ENCODE results near the gene C5orf47.

C5orf47 gene, protein sequence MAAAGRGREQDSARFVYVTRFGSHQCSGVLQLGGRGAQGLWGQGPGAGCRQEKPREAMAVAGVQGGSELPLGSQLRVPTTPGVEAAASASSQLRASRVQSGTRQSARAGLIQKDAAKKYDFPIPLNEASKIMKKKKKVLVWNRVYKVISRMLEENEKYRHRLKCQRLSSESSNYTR

DNA sequence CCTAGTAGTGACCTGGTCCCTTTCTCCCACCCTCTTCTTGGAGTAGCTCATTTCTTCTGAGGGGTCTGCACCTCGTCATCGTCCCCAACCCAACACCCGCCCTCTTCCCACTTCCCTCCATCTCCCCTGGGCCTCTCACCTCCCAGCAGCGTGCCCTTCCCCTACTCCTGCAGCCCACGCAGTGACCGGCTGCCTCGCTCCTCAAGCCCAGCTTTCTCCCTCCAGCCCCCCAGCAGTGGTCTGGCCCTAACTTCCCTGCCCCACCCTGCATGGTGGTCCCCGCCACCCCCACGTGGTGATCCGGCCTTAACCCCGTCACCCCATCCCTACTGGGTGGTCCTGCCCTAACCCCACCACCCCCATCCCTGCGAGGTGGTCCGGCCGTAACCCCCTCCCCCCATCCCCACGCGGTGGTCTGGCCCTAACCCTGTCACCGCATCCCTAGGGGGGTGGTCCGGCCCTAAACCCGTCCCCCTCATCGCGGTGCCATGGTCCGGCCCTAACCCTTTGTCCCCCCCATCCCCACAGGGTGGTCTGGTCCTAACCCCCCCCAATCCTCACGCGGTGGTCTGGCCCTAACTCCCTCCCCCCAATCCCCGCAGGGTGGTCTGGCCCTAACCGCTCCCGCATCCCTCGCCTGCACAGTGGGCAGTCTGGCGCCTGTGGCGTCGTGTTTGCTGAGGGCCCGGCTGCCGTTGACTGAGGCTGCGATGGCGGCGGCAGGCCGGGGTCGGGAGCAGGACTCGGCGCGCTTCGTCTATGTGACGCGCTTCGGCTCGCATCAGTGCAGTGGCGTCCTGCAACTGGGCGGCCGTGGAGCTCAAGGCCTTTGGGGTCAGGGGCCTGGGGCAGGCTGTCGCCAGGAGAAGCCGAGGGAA is at the start of gene C5orf47:
C5orf47 (plus strand) TSS at position 617 of the 878 bp plus-strand sequence; CDS start at position 711, 94 bp downstream.
- no peak for DNase-seq

DNA sequence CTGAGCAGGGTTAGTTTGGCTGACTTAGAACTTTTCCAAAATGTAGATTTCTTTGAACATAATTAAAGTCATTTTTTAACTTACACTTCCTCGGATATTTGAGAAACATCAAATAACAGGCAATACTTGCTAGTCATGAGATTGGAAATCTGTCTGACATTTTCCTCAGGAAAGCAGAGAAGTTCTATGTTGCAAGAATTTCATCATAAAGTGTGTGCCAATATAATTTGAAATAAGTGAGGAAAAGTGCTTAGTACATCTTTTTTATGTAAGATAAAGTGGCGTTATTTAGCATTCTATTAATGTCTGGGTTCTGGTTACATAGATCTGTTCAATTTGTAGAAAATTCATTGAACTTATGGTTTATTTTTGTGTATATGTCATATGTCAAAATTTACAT is 48.7 kb upstream of the C5orf47 start:
- DNase-seq = no peak

DNA sequence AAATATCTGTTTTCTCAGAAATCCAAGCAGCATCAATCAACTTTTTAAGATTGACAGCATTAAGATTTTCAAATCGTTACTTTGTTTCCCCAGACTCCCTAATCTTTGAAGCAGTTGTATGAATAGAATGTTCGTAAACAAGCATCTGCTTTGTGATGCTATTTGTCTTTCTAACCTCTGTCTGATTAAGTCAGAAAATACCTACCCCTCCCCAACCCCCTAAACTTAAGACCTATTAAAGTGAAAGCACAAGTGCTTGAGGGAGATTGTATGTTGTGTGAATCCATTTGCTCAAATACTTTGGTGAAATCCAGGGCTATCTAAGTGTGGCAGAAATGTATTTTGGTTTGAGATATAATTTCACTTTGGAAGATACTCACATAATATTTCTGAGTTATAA is 47.9 kb upstream of the C5orf47 start:
- DNase-seq = no peak

DNA sequence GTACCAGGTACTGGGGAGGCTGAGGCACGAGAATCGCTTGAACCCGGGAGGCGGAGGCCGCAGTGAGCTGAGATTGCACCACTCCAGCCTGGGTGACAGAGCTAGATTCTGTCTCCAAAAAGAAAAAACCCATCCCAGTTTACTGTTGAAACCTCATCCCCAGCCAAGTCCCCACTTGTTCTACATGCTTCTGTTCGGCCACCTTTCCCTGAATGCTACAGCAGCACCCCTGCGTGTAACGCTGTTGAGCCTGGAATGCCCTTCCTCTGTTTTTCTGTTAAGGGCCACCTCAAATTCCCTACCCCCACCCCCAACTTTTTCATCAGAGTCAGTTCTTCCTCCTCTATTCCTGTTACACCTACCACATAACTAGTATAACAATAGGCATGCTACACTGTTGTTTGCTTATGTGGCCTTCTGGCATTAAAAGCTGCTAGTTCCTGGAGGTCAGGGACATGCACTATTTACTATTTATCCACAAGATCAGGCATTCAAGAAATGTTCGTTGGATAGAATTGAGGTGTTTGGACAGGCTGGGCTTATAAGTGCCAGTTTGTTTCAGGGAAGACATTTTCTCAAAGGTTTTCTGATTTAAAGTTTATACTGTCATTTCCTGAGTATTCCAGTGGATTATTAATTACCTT is 47.1 kb upstream of the C5orf47 start:
- DNase-seq = no peak

DNA sequence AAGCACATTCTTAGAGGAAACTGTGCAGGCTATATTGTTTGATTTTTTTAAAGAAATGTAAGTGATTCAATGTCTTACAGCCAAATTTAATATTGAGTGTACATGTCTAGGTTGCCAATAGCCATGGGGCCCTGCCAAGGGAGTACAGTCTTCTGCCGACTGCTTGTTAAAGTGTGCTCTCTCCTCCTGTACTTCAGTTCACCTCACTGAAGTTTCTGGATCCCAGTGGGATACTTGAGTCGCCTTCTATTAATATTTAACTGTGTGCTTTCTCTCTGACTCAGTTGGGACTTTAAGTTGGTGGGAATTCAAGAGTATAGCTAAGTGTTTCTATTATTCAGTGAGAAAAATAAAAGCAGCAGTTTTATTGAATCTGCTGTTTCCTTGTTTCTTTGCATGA is 44.5 kb upstream of the C5orf47 start:
- DNase-seq = no peak

DNA sequence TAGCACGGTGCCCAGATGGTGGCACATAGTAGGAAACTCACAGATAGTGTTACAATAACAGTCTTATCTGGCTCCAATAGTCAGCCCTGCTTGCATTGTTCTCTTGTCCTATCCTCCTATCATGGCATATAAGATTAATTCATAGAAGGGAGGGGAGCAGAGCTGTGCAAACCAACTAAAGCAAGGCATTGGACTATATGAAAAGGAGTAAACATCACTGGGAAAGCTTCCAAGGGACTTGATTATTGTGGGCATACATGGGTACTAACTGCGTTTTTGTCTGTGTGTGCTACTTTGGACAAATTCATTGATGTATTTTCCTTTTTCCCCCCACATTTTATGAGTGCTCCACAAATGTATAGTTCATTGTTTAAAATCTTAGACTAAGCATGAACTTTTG is 43.8 kb upstream of the C5orf47 start:
- DNase-seq = no peak

DNA sequence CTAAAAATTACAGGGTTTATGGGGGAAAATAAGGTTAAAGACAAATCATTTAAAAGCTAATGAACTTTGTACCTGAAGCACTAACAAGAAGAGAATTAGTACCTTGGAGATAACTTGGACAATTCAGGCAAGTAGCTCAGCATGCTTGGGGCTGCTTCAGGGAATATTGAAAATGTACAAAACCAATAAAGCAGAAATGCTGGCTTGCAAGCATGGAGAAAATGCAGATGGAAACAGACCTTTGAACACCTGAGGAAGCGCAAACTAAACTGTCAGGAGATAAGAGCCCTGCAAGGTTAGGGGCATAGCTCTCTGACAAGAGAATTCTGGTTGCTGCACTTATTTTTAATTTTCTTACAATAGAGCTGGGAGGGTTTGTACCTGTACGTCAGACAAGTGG is 42.6 kb upstream of the C5orf47 start:
- DNase-seq = no peak

DNA sequence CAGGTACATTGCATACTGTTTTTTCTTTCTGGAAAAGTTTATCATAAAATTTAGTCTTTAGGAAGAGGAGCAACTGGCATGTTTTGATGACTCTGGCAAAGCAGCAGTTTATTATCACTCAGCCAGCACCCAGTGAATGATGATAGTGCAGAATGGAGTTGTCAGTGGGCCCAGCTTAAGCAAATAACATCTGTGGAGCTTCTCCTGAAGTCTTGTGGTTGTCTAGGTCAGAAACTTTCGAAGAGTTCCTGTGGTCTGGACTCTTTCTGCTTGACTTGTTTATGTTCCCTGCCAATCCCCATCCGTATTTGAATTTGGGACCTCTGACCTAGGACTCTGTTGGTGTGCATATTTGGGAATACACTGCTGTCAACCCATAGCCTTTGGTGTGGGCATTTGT is 38.1 kb upstream of the C5orf47 start:
- no peak for DNase-seq

DNA sequence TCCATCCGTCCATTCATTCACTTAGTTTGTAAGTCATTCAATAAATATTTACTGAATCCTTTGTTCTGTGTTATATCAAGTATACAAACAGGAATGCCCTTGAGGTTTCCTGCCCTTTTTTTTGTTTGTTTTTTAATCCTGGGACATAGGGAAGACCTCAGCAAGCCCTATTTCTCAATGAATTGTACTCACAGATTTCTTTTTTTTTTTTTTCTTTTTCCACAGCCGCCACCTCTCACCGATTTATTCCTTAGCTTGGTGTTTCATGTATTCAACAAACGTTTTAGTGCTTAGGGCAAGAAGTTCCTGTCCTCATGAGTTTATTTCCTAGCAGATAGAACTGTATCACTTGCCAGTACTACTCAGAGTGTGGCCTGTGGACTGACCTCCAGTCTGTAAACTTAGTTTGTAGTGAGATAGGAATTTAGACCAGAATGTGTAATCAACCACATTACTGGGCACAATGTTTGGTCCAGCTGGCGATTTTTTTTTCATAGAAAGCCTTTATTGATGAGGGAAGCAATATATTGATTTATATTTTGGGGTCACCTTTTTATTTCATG is 35.4 kb upstream of the C5orf47 start:
- no peak for DNase-seq

DNA sequence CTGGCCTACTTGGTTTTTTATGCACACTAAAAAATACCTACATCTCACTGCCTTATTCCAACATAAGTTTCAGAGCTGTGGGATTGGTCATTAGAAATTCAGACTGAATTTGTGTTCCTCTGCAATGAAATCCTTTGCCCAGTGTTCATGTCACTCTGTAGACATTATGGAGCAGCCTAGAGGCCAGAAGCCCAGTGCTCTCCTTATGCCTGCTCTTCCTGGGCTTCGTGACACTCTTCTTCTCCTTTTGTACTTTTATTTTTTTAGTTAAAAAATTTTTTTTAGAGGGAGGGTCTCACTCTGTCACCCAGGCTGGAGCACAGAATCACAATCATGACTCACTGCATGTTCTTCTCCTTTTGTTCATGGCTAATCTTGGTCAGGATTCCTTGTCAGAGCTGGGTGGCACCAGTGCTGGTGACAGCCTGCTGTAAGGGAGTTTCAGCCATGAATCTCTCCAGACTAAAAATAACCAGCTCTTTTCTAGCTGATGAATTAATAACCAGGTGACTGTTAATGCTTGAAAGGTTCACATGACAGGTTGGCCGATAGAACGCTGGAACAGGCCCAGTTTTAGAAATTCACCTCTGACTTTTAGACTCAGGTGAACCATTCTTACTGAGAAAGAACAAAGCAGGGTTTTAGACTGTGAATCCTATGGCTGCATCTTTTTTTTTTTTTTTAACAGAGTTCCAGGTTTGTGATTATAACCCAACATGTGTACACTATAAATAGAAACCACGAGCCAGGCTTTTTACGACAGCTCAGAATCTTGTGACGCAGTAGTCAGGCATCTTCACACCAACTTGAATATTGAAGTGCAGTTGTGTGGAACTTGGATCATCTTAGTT is 34.1 kb upstream of the C5orf47 start:
- no peak for DNase-seq

DNA sequence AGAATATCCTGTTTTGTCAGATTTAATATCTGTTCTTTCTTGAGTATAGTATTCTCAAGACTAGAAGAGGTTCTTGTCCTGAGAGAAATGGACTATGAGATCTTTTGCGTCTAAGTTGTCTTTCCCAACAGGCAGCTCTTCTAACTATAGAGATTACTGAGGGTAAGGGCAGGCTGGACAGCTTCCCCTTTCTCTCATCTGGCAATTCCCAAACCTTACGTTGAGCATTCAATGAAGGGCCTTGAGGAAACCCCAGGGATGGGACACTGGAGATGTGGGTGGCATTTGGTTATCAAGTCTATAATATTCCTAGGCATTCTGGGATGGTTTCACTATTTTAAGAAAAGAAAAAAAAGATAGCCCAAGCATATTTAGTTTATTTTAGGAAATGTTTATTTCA is 28.0 kb upstream of the C5orf47 start:
- DNase-seq = no peak

DNA sequence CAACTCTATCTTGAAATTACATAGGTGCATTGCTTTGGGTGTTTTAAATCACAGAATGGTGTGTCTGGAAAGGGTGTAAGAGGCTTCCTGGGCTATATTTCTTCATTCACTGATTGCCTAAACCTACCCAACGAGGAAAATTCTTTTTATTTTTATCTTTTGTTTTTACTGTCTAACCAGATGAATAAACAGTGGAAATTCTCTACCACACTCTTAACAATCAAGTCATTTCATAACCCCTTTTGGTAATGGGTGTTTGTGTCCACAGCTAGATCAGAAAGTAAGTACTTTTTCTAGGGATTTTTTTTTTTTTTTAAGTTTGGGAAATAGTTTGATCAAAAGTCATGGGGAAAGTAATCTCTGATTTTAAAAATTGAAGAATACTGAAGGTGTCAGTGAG is 27.6 kb upstream of the C5orf47 start:
- no peak for DNase-seq

DNA sequence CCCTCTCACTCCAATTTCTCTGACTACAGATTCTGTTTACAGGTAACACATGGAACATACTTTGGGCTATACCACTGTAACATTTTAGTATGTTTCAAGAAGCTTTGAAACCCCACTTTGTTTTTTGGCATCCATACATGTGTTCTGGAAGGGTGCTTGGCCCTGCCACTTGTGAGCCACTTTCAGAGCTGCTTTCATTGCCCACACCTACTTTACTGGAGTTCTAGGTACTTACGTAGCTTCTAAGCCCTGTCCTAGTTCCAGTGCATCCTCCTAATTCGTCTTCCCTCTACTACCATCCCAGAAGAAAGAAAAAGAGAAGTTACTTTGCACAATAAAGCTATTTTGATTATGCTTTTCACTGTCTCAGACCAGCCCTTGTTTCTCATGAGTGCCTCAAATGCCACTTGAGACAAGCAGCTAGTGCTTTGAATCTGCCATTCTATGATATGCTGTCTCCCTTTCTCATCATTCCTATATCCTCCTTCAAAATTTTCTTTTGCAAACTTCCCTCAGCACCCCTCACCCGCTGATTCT is 26.5 kb upstream of the C5orf47 start:
- no peak for DNase-seq

DNA sequence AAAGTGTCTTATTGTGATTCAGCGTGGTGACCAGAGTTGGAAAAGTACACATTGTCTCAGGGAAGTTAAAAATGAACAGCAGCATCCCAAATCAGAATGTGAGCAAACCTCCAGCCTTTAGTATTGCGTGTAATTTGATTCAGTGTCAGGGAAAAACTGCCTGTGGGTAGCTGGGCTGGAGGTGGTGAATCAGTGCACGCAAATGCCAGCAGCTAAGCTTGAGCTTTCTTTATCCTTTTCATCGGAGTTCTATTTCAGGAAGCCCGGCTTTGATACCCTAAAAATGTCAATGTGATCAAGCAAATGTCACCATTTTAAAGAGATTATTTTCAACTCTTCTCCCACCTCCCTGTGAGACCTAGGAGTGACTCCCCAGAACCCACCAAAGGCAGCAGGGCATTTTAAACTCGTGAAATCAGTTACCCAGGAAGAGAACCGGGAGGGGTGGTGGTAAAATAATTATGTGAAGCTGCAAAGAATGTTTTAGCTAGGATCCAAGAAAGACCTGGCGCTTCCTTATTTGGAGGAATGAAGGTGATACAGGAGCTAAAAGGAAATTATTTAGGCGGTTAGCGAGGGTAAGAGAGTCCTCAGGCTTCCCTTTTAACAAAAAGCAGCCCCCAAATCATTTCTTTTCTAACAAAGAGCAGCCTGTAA is 25.7 kb upstream of the C5orf47 start:
- no peak for DNase-seq

DNA sequence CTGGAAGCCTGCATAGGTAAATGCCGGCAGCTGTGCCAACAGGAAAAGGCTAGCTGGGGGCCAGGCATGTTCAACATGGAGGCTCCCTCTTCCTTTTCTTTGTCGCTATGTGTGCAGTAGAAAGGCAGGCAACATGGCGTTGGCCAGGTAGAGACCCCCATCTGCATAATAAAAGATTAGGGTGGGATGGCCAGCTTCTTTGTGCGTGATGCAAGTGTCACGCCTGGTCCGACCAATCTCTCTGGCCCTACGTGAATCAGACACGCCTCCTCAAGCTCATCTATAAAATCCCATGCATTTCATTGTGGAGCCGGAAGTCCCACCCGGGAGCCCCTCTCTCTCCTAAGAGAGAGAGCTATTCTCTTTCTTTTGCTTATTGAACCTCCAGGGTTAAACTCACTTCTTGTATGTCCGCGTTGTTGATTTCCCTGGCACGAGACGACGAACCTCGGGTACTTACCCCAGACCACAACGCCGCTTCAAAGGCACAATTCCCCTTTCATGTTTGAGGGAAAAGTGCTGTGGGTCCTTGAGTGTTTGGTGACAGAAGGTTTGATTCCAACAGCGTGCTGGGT is 25.0 kb upstream of the C5orf47 start:
- DNase-seq = no peak

DNA sequence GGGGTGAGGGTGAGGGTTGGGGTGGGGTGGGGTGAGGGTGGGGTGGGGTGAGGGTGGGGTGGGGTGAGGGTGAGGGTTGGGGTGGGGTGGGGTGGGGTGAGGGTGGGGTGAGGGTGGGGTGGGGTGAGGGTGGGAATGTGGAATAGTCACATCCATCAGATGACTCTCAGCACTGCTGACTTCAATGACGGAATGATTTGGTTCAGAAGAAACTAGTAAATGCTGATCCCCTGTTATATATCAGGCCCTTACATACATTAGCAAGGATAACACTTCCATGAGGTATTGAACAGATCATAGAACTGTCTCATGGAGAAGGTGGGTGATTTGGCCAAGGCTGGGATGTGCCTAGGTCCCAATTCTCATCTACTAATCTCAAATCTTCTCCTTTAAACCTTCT is 24.5 kb upstream of the C5orf47 start:
- DNase-seq = no peak

DNA sequence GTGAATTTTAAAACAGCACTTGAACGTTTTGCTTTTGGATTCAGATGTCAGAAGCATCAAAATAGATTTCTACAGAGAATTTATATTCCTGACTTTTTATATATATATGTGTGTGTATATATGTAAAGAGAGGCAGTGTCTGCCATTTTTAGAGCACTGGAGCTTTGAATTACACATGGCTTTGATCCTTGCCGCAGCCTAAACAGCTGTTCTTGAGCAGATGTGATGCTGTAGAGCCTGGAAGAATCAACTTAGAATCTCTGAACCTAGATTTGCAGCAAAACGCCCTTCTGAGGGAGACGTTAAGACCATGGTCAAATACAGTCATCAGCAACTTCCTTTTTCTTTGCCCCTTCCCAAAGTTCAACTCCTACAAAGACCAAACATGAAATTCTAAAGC is 21.7 kb upstream of the C5orf47 start:
- no peak for DNase-seq

DNA sequence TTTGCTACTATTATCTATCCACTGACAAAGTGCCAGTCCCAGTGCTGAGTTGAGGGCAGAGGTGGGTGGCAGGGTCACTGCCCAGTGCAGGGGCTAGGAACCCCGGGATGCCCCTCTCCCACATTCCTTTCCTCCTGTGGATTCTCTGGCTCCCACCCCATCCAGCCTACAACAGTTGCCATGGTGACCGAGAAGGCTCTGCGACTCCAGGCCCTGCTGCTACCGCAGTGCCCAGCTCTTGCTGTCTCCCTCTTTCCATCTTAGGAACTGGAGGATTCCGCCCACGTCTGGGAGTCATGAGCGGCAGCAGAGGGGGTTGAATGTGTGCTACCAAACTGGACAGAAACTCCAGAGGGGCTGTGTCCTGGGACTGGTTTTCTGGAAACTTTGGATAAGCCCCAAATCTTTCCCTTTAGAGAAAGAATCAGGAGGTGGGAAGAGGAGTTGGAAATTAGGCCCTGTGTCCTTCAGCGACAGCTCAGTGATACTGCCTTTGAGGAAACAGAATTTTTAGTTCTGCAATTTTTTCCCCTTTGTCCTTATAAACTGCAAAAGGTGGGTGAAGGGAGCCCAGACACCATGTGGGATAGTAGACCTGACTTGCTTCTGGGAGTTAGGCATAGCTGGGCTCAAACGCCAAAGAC is 20.7 kb upstream of the C5orf47 start:
- peak; percentile 67 for DNase-seq

DNA sequence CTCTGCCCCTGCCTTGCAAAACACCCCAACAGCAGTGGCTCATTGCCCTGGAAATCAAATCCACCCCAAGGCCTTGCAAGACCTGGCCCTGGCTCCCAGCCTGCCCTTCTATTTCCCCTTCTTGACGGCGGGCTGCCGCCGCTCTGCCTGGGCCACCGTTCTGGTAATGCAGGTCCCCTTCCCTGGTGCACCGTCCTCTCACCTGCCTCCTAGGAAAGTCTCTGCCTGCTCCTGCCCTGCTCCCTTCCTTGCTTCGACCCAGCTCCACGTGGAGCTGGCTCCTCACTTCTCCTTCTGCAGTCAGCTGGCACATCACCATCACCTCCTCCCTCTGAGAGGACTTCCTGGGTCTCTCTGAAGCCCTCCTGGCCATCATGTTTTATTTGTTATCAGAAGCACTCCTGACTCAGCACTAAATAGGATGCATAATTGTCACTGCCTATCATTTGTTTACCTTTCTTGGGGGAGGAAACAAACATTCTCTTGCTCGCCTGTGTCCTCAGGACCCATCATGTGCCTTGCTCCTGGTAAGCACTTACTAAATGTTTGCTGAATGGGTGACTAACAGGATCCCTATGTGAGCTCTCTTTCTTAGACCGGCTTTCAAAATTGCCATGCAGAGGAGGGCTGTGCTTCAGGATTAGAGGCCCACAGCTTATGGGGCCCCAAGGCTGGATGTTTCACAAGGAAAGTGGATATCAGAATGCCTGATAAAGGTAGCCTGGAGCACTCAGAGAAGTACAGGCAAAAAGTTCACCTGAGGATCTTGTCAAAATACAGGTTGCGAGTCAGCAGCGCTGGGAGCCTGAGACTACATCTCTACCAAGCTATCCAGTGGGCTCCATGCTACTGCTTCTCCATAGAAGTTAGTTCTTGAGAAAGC is 19.6 kb upstream of the C5orf47 start:
- no peak for DNase-seq

Data from retina (tissue), 1 donor.